CD8-positive, alpha-beta memory T cell (primary cell): Measurements from ENCODE around the gene RHOJ. TPM values are rescaled to one million over a fixed set of nuclear protein-coding genes. Genes with fewer than 3 reads are reported as not detected.

Experiments used
- CTCF ChIA-PET: fragments of 350-600 bp; sonication (Branson Sonifier 250); formaldehyde crosslinking; loops from one replicate; lab custom pipeline; 2021; ENCODE audit warnings: antibody characterized with exemption; lab: Charles Lee
- POLR2A ChIA-PET: fragments of 350-600 bp; sonication (Branson Sonifier 250); formaldehyde crosslinking; loops from one replicate; lab custom pipeline; 2021; ENCODE audit warnings: antibody characterized with exemption; lab: Charles Lee
- DNase-seq, 5 donors: peaks; one replicate each; pipeline versions ENCODE4 v3.0.0 to v3.0.0-alpha.2; 2020 to 2022; ENCODE audit warnings: mixed read lengths in 1 of 5
- H3K27ac ChIP-seq: one replicate; pipeline ENCODE4 v1.7.0; 2013; ENCODE audit warnings: low read depth, mild to moderate bottlenecking, low read length, moderate library complexity
- H3K27me3 ChIP-seq: 2 replicates; pipeline ENCODE4 v1.7.0; 2013; ENCODE audit warnings: low read length, mild to moderate bottlenecking; ENCODE audit not compliant: insufficient read depth, poor library complexity, severe bottlenecking
- H3K36me3 ChIP-seq: 2 replicates; pipeline ENCODE4 v1.7.0; 2013; ENCODE audit warnings: mild to moderate bottlenecking, low read length, moderate library complexity; ENCODE audit not compliant: insufficient read depth
- H3K4me1 ChIP-seq: 2 replicates; pipeline ENCODE4 v1.7.0; 2013; ENCODE audit warnings: mild to moderate bottlenecking, low read length, moderate library complexity; ENCODE audit not compliant: insufficient read depth
- H3K4me3 ChIP-seq: 2 replicates; pipeline ENCODE4 v1.7.0; 2013; ENCODE audit warnings: mild to moderate bottlenecking, low read length
- H3K9me3 ChIP-seq: 2 replicates; pipeline ENCODE4 v1.7.0; 2013; ENCODE audit warnings: mild to moderate bottlenecking, low read length
- H3K27ac Mint-ChIP-seq, 8 donors: one replicate each; pipeline ENCODE4 v1.8.0; 2020 to 2021; ENCODE audit warnings: mixed read lengths in 8 of 8, mild to moderate bottlenecking in 6 of 8, inconsistent platforms in 3 of 8, moderate library complexity in 3 of 8
- H3K27me3 Mint-ChIP-seq, 2 donors: one replicate each; pipeline ENCODE4 v1.8.0; 2020 to 2021; ENCODE audit warnings: mixed read lengths in 2 of 2, mild to moderate bottlenecking in 1 of 2, moderate library complexity in 1 of 2
- H3K36me3 Mint-ChIP-seq, 3 donors: one replicate each; pipeline ENCODE4 v1.8.0; 2020 to 2021; ENCODE audit warnings: mixed read lengths in 3 of 3, inconsistent platforms in 1 of 3, mild to moderate bottlenecking in 1 of 3
- H3K4me1 Mint-ChIP-seq, 3 donors: one replicate each; pipeline ENCODE4 v1.8.0; 2020 to 2021; ENCODE audit warnings: mixed read lengths in 3 of 3, inconsistent platforms in 1 of 3, mild to moderate bottlenecking in 1 of 3
- H3K4me3 Mint-ChIP-seq, 7 donors: one replicate each; pipeline ENCODE4 v1.8.0; 2020 to 2021; ENCODE audit warnings: mixed read lengths in 7 of 7, mild to moderate bottlenecking in 6 of 7, moderate library complexity in 4 of 7, inconsistent platforms in 2 of 7
- H3K9me3 Mint-ChIP-seq, 5 donors: one replicate each; pipeline ENCODE4 v1.8.0; 2020 to 2022; ENCODE audit warnings: mixed read lengths in 5 of 5, mild to moderate bottlenecking in 3 of 5, moderate library complexity in 2 of 5, inconsistent platforms in 1 of 5
- polyA plus RNA-seq: library from polyadenylated mRNA; unstranded; fragments of 300-500 nt; fragmentation: Illumina TruSeq; gene quantifications from one replicate; pipeline ENCODE4 v1.2.3, GENCODE V29; 2021
- total RNA-seq, 2 experiments: library from RNA; stranded (reverse); gene quantifications; one replicate each; pipeline ENCODE4 v1.2.3, GENCODE V29; 2021

Gene RHOJ
- total and polyA plus RNA-seq, 3 experiments from 2014 or later: not detected

- ChIA-PET CTCF (no interaction called here), POLR2A (no interaction called here)
- H3K4me1 ChIP-seq: no peaks in the 10 kb centered on the region
- Mint-ChIP-seq H3K27ac (no peak overlapping the region), H3K4me3 (no peak overlapping the region), H3K9me3 (peaks cover 0 to 7% (median 0%) of the 10 kb centered on the region in 5 donors), H3K36me3 (peaks cover 0 to 3% (median 0%) of the 10 kb centered on the region in 3 donors), H3K4me1 (no peaks in the 10 kb centered on the region), H3K27me3 (peaks cover 4 to 25% of the 10 kb centered on the region in 2 donors)
- H3K4me3 ChIP-seq: no peak overlapping the region
- DNase-seq: no peak
- H3K9me3 ChIP-seq: no peaks in the 10 kb centered on the region
- H3K27me3 ChIP-seq: peaks cover 6% of the 10 kb centered on the region
- no peak overlapping the region for H3K27ac ChIP-seq
- no peaks in the 10 kb centered on the region for H3K36me3 ChIP-seq
Measured at GRCh38 chr14:63200035-63200740, 4.1 kb upstream of the RHOJ start.

GRCh38 chr14:63200767-63201166 is 3.5 kb upstream of the RHOJ start:
- H3K4me3 ChIP-seq: no peak overlapping the region
- no peaks in the 10 kb centered on the region for H3K4me1 ChIP-seq
- peaks cover 0 to 4% (median 0%) of the 10 kb centered on the region in 5 donors for H3K9me3 Mint-ChIP-seq

GRCh38 chr14:63203015-63203414 is 1.2 kb upstream of the RHOJ start:
- POLR2A ChIA-PET: no interaction called here
- H3K4me1 Mint-ChIP-seq: no peaks in the 10 kb centered on the region

More at GRCh38 chr14:63200767-63201166, 3.5 kb upstream of the RHOJ start:
- Mint-ChIP-seq H3K4me1 (no peaks in the 10 kb centered on the region), H3K27me3 (peaks cover 4 to 25% of the 10 kb centered on the region in 2 donors), H3K4me3 (no peak overlapping the region), H3K36me3 (peaks cover 0 to 3% (median 0%) of the 10 kb centered on the region in 3 donors), H3K27ac (no peak overlapping the region)
- Histone ChIP-seq H3K36me3 (no peaks in the 10 kb centered on the region), H3K27ac (no peak overlapping the region), H3K9me3 (no peaks in the 10 kb centered on the region), H3K27me3 (peaks cover 6% of the 10 kb centered on the region)
- ChIA-PET CTCF (no interaction called here), POLR2A (no interaction called here)
- DNase-seq: no peak

GRCh38 chr14:63203618-63204406 is 431 bp upstream of the RHOJ start:
- Histone ChIP-seq H3K9me3 (no peaks in the 10 kb centered on the region), H3K36me3 (no peaks in the 10 kb centered on the region), H3K27ac (no peak overlapping the region), H3K4me3 (no peak overlapping the region), H3K27me3 (peaks cover 6% of the 10 kb centered on the region), H3K4me1 (no peaks in the 10 kb centered on the region)
- H3K27me3 Mint-ChIP-seq: peaks cover 4 to 19% of the 10 kb centered on the region in 2 donors
- CTCF ChIA-PET: no interaction called here
- H3K9me3 Mint-ChIP-seq: no peaks in the 10 kb centered on the region
- no peak overlapping the region for H3K4me3 Mint-ChIP-seq
- POLR2A ChIA-PET: no interaction called here
- no peaks in the 10 kb centered on the region for H3K4me1 Mint-ChIP-seq
- DNase-seq: no peak
- H3K27ac Mint-ChIP-seq: no peak overlapping the region
- no peaks in the 10 kb centered on the region for H3K36me3 Mint-ChIP-seq

More at GRCh38 chr14:63203015-63203414, 1.2 kb upstream of the RHOJ start:
- H3K27me3 Mint-ChIP-seq: peaks cover 4 to 21% of the 10 kb centered on the region in 2 donors
- H3K36me3 Mint-ChIP-seq: no peaks in the 10 kb centered on the region
- Histone ChIP-seq H3K4me1 (no peaks in the 10 kb centered on the region), H3K27ac (no peak overlapping the region), H3K4me3 (no peak overlapping the region), H3K36me3 (no peaks in the 10 kb centered on the region), H3K9me3 (no peaks in the 10 kb centered on the region), H3K27me3 (peaks cover 6% of the 10 kb centered on the region)
- CTCF ChIA-PET: no interaction called here
- no peak overlapping the region for H3K27ac Mint-ChIP-seq
- H3K9me3 Mint-ChIP-seq: no peaks in the 10 kb centered on the region
- no peak overlapping the region for H3K4me3 Mint-ChIP-seq
- no peak for DNase-seq

GRCh38 chr14:63205044-63205575 is 867 bp downstream of the RHOJ start:
- POLR2A ChIA-PET: no interaction called here
- no peak overlapping the region for H3K4me3 Mint-ChIP-seq
- no peaks in the 10 kb centered on the region for H3K36me3 Mint-ChIP-seq
- no peaks in the 10 kb centered on the region for H3K4me1 Mint-ChIP-seq
- no peaks in the 10 kb centered on the region for H3K9me3 Mint-ChIP-seq
- H3K27ac Mint-ChIP-seq: no peak overlapping the region
- Histone ChIP-seq H3K4me3 (no peak overlapping the region), H3K4me1 (no peaks in the 10 kb centered on the region), H3K9me3 (no peaks in the 10 kb centered on the region), H3K27me3 (peaks cover 6% of the 10 kb centered on the region), H3K27ac (no peak overlapping the region), H3K36me3 (no peaks in the 10 kb centered on the region)
- H3K27me3 Mint-ChIP-seq: peaks cover 5 to 13% of the 10 kb centered on the region in 2 donors
- no peak for DNase-seq
- CTCF ChIA-PET: no interaction called here

GRCh38 chr14:63205866-63206265 is 1.6 kb downstream of the RHOJ start:
- Histone ChIP-seq H3K4me1 (no peaks in the 10 kb centered on the region), H3K36me3 (no peaks in the 10 kb centered on the region), H3K4me3 (no peak overlapping the region), H3K27me3 (peaks cover 6% of the 10 kb centered on the region), H3K9me3 (no peaks in the 10 kb centered on the region), H3K27ac (no peak overlapping the region)
- Mint-ChIP-seq H3K9me3 (no peaks in the 10 kb centered on the region), H3K36me3 (no peaks in the 10 kb centered on the region), H3K4me1 (no peaks in the 10 kb centered on the region), H3K27me3 (peaks cover 9 to 15% of the 10 kb centered on the region in 2 donors), H3K27ac (no peak overlapping the region), H3K4me3 (no peak overlapping the region)
- CTCF ChIA-PET: no interaction called here
- DNase-seq: no peak
- POLR2A ChIA-PET: no interaction called here

GRCh38 chr14:63209160-63209559 is 4.9 kb downstream of the RHOJ start:
- H3K4me3 Mint-ChIP-seq: no peak overlapping the region
- no peaks in the 10 kb centered on the region for H3K4me1 Mint-ChIP-seq
- no peaks in the 10 kb centered on the region for H3K4me1 ChIP-seq
- DNase-seq: no peak
- no peak overlapping the region for H3K27ac ChIP-seq
- H3K9me3 Mint-ChIP-seq: no peaks in the 10 kb centered on the region
- ChIA-PET CTCF (no interaction called here), POLR2A (no interaction called here)
- no peaks in the 10 kb centered on the region for H3K36me3 ChIP-seq
- peaks cover 2% of the 10 kb centered on the region for H3K27me3 ChIP-seq
- no peak overlapping the region for H3K4me3 ChIP-seq
- H3K27ac Mint-ChIP-seq: no peak overlapping the region
- peaks cover 9 to 10% of the 10 kb centered on the region in 2 donors for H3K27me3 Mint-ChIP-seq
- no peaks in the 10 kb centered on the region for H3K9me3 ChIP-seq
- H3K36me3 Mint-ChIP-seq: no peaks in the 10 kb centered on the region

- no peak overlapping the region for H3K27ac ChIP-seq
- no peak for DNase-seq
- no peak overlapping the region for H3K4me3 ChIP-seq
- Mint-ChIP-seq H3K4me1 (no peaks in the 10 kb centered on the region), H3K27me3 (peaks cover 9 to 12% of the 10 kb centered on the region in 2 donors), H3K27ac (no peak overlapping the region), H3K9me3 (no peaks in the 10 kb centered on the region), H3K36me3 (no peaks in the 10 kb centered on the region), H3K4me3 (no peak overlapping the region)
- ChIA-PET POLR2A (no interaction called here), CTCF (no interaction called here)
- no peaks in the 10 kb centered on the region for H3K4me1 ChIP-seq
- no peaks in the 10 kb centered on the region for H3K36me3 ChIP-seq
- H3K9me3 ChIP-seq: no peaks in the 10 kb centered on the region
- H3K27me3 ChIP-seq: no peaks in the 10 kb centered on the region
Measured at GRCh38 chr14:63210812-63211211, 6.6 kb downstream of the RHOJ start.
